Measurements from ENCODE around the gene UBXN2A.
A peak's percentile ranks its signal among the peaks of the same experiment; 100 is the strongest.

UBXN2A gene

GRCh38 chr2:24009367-24009679 lies 69.1 kb downstream of the UBXN2A start:
- H3K9ac ChIP-seq (ENCODE audit: low read length): no peak overlapping the region
- H3K27me3 ChIP-seq (ENCODE audit: insufficient read depth, low read length): peaks cover 3% of the 10 kb centered on the region; the same call in 1 of the 2 replicates
- no peak overlapping the region for H3K4me3 ChIP-seq (ENCODE audit: low read depth, low read length, poor library complexity, severe bottlenecking)
- no peak overlapping the region for H3K27ac ChIP-seq (ENCODE audit: low read depth, low read length, poor library complexity, severe bottlenecking)
- H3K4me1 ChIP-seq (ENCODE audit: insufficient read depth, low read length, severe bottlenecking): no peaks in the 10 kb centered on the region
- H3K9me2 ChIP-seq (ENCODE audit: low read depth, low read length): no peaks in the 10 kb centered on the region
- H3K9me3 ChIP-seq (ENCODE audit: low read length): no peaks in the 10 kb centered on the region
- no peak overlapping the region for H3K4me2 ChIP-seq (ENCODE audit: low read length)
- no peaks in the 10 kb centered on the region for H3K79me2 ChIP-seq (ENCODE audit: insufficient read depth, low read length)
- H4K20me1 ChIP-seq (ENCODE audit: insufficient read depth, low read length): no peaks in the 10 kb centered on the region
- no peaks in the 10 kb centered on the region for H3F3A ChIP-seq (ENCODE audit: insufficient read depth, low read length)
- no peak overlapping the region for H2AFZ ChIP-seq (ENCODE audit: low read length)
- H3K36me3 ChIP-seq (ENCODE audit: insufficient read depth, low read length): no peaks in the 10 kb centered on the region
- TF ChIP-seq CTCF (IDR thresholded peaks at IDR 0.05; ENCODE audit: low read length) (no peak), EZH2 (IDR thresholded peaks at IDR 0.05; ENCODE audit: borderline replicate concordance, low read length) (no peak)

GRCh38 chr2:24009680-24010476 lies 69.6 kb downstream of the UBXN2A start, which contains the start of gene MFSD2B:
MFSD2B (plus strand) TSS chr2:24010085; CDS start chr2:24010097, 12 bp downstream.
- no peak for TF ChIP-seq CTCF (IDR thresholded peaks at IDR 0.05; ENCODE audit: low read length)
- TF ChIP-seq EZH2 (IDR thresholded peaks at IDR 0.05; ENCODE audit: borderline replicate concordance, low read length): no peak
- Histone ChIP-seq H3K9me3 (ENCODE audit: low read length) (no peaks in the 10 kb centered on the region), H3F3A (ENCODE audit: insufficient read depth, low read length) (no peaks in the 10 kb centered on the region), H3K9me2 (ENCODE audit: low read depth, low read length) (no peaks in the 10 kb centered on the region), H3K9ac (ENCODE audit: low read length) (no peak within 1 kb of the TSS), H3K27me3 (ENCODE audit: insufficient read depth, low read length) (peaks cover 3% of the 10 kb centered on the region; the same call in 1 of the 2 replicates), H2AFZ (ENCODE audit: low read length) (no peak within 1 kb of the TSS), H3K4me1 (ENCODE audit: insufficient read depth, low read length, severe bottlenecking) (no peaks in the 10 kb centered on the region), H3K27ac (ENCODE audit: low read depth, low read length, poor library complexity, severe bottlenecking) (no peak within 1 kb of the TSS), H3K4me2 (ENCODE audit: low read length) (peak within 1 kb of the TSS; percentile 48; the same call in 1 of the 2 replicates), H3K4me3 (ENCODE audit: low read depth, low read length, poor library complexity, severe bottlenecking) (peak within 1 kb of the TSS; percentile 24), H3K36me3 (ENCODE audit: insufficient read depth, low read length) (no peaks in the 10 kb centered on the region), H4K20me1 (ENCODE audit: insufficient read depth, low read length) (no peaks in the 10 kb centered on the region), H3K79me2 (ENCODE audit: insufficient read depth, low read length) (no peaks in the 10 kb centered on the region)

GRCh38 chr2:24010477-24011249 lies 70.4 kb downstream of the UBXN2A start:
- H3K79me2 ChIP-seq (ENCODE audit: insufficient read depth, low read length): no peaks in the 10 kb centered on the region
- H3K4me3 ChIP-seq (ENCODE audit: low read depth, low read length, poor library complexity, severe bottlenecking): no peak overlapping the region

More at GRCh38 chr2:24010477-24011249, 70.4 kb downstream of the UBXN2A start:
- Histone ChIP-seq H3K9ac (ENCODE audit: low read length) (no peak overlapping the region), H3K4me2 (ENCODE audit: low read length) (no peak overlapping the region), H3K27ac (ENCODE audit: low read depth, low read length, poor library complexity, severe bottlenecking) (no peak overlapping the region), H3K9me3 (ENCODE audit: low read length) (no peaks in the 10 kb centered on the region), H2AFZ (ENCODE audit: low read length) (no peak overlapping the region), H3K9me2 (ENCODE audit: low read depth, low read length) (no peaks in the 10 kb centered on the region), H3F3A (ENCODE audit: insufficient read depth, low read length) (no peaks in the 10 kb centered on the region), H3K27me3 (ENCODE audit: insufficient read depth, low read length) (peaks cover 3% of the 10 kb centered on the region; the same call in 1 of the 2 replicates), H3K36me3 (ENCODE audit: insufficient read depth, low read length) (no peaks in the 10 kb centered on the region), H4K20me1 (ENCODE audit: insufficient read depth, low read length) (no peaks in the 10 kb centered on the region), H3K4me1 (ENCODE audit: insufficient read depth, low read length, severe bottlenecking) (no peaks in the 10 kb centered on the region)
- TF ChIP-seq CTCF (IDR thresholded peaks at IDR 0.05; ENCODE audit: low read length) (no peak), EZH2 (IDR thresholded peaks at IDR 0.05; ENCODE audit: borderline replicate concordance, low read length) (no peak)

All from OCI-LY1 (cell line).